Measurements from ENCODE around the gene PPIE. TPM values are rescaled to one million over a fixed set of nuclear protein-coding genes. Genes with fewer than 3 reads are reported as not detected.

The PPIE gene
- total RNA-seq, 1 donor from 2014 or later = 36.5 TPM

GRCh38 chr1:39711104-39711965, 27.3 kb upstream of the PPIE start:
- Histone ChIP-seq H3K27ac (no peak overlapping the region), H3K9me3 (no peaks in the 10 kb centered on the region), H3K4me3 (no peak overlapping the region), H3K4me1 (no peaks in the 10 kb centered on the region), H3K36me3 (no peaks in the 10 kb centered on the region), H3K27me3 (peaks cover 11% of the 10 kb centered on the region)
- no peak for ATAC-seq
- no peak for DNase-seq
- no peak for TF ChIP-seq CTCF (IDR thresholded peaks at IDR 0.05)
- intact Hi-C loops (cut with DNase I) = no loop called here

GRCh38 chr1:39711966-39712340, 26.7 kb upstream of the PPIE start:
- DNase-seq (no peak), ATAC-seq (no peak)
- Histone ChIP-seq H3K9me3 (no peaks in the 10 kb centered on the region), H3K4me3 (no peak overlapping the region), H3K4me1 (no peaks in the 10 kb centered on the region), H3K27ac (no peak overlapping the region), H3K27me3 (peaks cover 11% of the 10 kb centered on the region), H3K36me3 (no peaks in the 10 kb centered on the region)
- intact Hi-C loops (cut with DNase I) = no loop called here
- no peak for TF ChIP-seq CTCF (IDR thresholded peaks at IDR 0.05)

GRCh38 chr1:39713557-39713956, 25.1 kb upstream of the PPIE start:
- H3K9me3 ChIP-seq = no peaks in the 10 kb centered on the region
- H3K4me1 ChIP-seq = no peaks in the 10 kb centered on the region
- ATAC-seq (no peak), DNase-seq (no peak)
- no peak overlapping the region for H3K27ac ChIP-seq
- H3K4me3 ChIP-seq = no peak overlapping the region
- no peak for TF ChIP-seq CTCF (IDR thresholded peaks at IDR 0.05)
- H3K36me3 ChIP-seq = no peaks in the 10 kb centered on the region
- H3K27me3 ChIP-seq = peaks cover 24% of the 10 kb centered on the region
- intact Hi-C loops (cut with DNase I) = no loop called here

GRCh38 chr1:39717809-39718208, 20.9 kb upstream of the PPIE start:
- peaks cover 16% of the 10 kb centered on the region for H3K27me3 ChIP-seq
- H3K4me3 ChIP-seq = no peak overlapping the region
- intact Hi-C loops (cut with DNase I) = no loop called here
- H3K36me3 ChIP-seq = no peaks in the 10 kb centered on the region
- H3K9me3 ChIP-seq = no peaks in the 10 kb centered on the region
- ATAC-seq = no peak
- DNase-seq = no peak
- H3K4me1 ChIP-seq = no peaks in the 10 kb centered on the region
- TF ChIP-seq CTCF (IDR thresholded peaks at IDR 0.05) = no peak
- no peak overlapping the region for H3K27ac ChIP-seq

GRCh38 chr1:39720094-39720999, 18.3 kb upstream of the PPIE start:
- intact Hi-C loops (cut with DNase I) = loop anchor here (10.0 kb wide), 1 partner anchor 116 kb away; no protein-coding TSS in a partner anchor
- DNase-seq (no peak), ATAC-seq (peak; percentile 83)

More at GRCh38 chr1:39720094-39720999, 18.3 kb upstream of the PPIE start:
- Histone ChIP-seq H3K27ac (no peak overlapping the region), H3K4me1 (no peaks in the 10 kb centered on the region), H3K27me3 (peaks cover 18% of the 10 kb centered on the region), H3K36me3 (no peaks in the 10 kb centered on the region), H3K9me3 (no peaks in the 10 kb centered on the region), H3K4me3 (no peak overlapping the region)
- peak; percentile 76 for TF ChIP-seq CTCF (IDR thresholded peaks at IDR 0.05)

Data from upper lobe of right lung (tissue), 1 donor.